Pons (tissue), 1 donor: Measurements from ENCODE around the gene NEMP2.
"Not testable (repeated sequence)": the region's sequence is repeated elsewhere in the genome, so short reads cannot be mapped to it uniquely, and the experiment has no call there.

Source experiments
- DNase-seq: peaks from one replicate; pipeline ENCODE4 v3.0.0-alpha.2; 2016; ENCODE audit warnings: low spot score

NEMP2 gene

DNA sequence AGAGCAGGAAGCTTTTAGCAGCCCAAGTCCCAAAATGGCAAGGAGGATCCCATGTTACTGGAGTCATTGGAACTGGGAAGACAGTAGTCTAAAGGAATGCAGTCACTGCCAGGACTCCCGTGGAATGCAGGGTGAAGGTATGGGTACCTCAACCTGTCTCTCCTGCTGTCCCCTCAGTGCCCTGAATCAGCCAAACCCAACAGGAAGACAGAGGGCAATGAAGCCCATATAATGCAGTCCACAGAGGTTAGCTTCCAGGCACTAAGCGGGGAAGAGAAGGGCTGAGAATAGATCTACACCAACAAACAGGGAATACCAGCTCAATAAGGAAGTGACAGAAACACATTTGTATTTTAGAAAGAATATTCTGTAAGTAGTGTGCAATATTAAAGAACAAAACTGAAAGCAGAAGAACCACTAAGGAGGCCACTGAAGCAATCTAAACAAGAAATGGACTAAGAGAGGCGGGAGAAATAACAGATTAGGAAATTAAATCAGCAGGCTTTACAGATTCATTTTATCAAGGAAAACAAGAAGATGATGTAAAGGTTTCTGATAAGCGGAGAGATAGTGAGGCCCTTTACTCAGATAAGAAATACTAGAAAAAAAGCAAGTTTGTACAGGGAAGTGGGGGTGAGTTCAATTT is 8.3 kb downstream of the NEMP2 start:
- no peak for DNase-seq

DNA sequence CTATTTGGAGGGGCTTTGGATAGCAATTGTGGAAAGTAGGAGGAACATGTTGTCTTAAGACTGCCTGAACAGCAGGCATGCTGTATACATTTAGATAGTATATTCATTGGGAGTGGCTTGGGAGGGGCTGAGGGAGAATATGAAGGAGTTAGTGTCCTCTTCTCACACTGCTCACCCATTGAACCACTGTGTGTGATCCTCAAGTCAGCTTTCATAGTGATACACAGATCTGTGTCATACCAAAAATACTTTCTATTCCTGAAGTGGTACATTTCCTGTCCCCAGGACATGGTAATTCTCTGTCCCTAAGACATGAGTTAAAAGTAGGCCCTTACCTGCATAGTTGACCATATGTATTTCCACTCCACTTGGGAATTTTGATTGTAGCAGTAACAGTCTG is 9.6 kb downstream of the NEMP2 start:
- no peak for DNase-seq

GRCh38 chr2:190519975-190520767 is 14.4 kb downstream of the NEMP2 start:
- no peak for DNase-seq

DNA sequence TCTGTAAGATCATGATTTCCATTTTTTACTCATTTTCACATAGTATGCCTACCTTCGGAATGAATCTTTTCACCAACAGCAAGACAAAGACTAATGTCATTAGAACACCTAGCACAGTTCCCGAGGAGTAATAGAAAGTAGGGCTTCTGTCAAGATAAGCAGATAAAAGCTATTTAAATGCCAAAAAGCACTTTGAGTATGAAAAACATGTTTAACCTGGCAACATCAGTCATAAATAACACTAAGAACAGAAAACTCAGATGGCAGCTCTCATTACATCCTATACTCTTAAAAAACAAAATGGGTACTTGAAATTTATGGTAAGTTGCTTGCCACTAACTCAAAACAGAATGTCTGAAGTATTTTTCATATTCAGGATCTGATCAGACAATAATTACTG is 17.1 kb downstream of the NEMP2 start:
- DNase-seq = no peak

DNA sequence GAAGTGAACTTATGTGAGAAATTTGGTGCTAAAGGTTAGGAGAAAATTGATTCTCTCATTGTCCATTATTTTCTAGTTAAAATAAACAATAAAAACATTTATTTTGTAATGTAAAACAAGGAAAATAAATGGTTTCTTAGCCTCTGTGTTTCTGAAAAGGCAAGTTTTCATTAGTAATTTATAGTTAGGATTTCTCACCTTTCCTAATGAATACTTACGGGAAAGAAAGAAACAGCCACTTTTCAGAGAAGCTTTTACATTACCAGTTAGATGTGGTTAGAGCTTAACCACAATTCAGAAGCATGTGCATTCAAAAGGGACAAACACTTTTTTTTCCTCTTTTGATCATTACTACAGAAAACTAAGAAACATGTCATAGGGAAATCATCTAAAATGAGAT is 18.8 kb downstream of the NEMP2 start:
- DNase-seq = no peak

- no peak for DNase-seq
These were observed 19.8 kb downstream of the NEMP2 start for GRCh38 chr2:190514676-190515075.

GRCh38 chr2:190513877-190514276 is 20.6 kb downstream of the NEMP2 start:
- no peak for DNase-seq

DNA sequence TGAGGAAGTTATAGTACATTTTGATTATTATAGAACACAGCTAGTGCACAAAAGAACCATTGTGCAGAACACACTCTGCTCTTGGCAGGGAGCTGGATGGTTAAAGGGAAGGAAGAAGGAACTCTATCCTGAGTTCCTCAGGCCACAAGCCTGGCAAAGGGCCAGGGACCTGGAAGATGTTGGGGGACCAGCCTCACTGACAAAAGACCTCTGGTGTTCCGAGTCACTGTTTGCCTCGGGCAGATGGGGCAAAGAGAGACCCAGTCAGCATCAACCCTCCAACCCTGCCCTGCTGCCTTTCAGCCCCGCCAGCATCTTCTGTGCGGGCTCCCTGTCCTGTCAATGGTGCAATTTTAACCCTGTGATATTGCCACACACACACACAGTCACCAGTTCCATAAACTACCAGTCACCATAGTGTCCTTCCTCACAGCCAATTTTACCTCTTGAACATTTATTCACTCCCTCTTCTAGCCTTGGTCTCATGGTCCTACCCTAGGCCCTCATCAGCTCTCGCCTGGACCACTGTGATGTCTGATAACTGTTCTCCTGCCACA is 21.9 kb downstream of the NEMP2 start:
- DNase-seq = no peak

- peak; percentile 69 for DNase-seq
These were observed 23.4 kb downstream of the NEMP2 start for GRCh38 chr2:190511104-190511503.

DNA sequence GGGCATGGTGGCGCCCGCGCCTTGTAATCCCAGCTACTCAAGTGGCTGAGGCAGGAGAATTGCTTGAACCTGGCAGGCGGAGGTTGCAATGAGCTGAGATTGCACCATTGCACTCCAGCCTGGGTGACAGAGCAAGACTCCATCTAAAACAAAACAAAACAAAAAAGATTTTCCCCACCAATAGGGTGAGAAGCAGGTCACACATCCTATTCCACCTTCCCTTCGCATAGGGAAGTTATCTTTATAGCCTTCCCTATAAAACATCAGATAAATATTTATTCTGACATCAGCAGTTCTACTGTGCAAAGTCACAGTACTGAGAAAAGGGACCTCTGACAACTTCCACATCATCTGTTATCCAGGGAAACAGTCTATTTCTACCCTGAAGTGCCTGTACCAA is 24.6 kb downstream of the NEMP2 start:
- not testable (repeated sequence) for DNase-seq

- DNase-seq = peak; percentile 55
These were observed 27.4 kb downstream of the NEMP2 start for GRCh38 chr2:190507135-190507534.

- no peak for DNase-seq
These were observed 27.9 kb downstream of the NEMP2 start for GRCh38 chr2:190506666-190507065.

DNA sequence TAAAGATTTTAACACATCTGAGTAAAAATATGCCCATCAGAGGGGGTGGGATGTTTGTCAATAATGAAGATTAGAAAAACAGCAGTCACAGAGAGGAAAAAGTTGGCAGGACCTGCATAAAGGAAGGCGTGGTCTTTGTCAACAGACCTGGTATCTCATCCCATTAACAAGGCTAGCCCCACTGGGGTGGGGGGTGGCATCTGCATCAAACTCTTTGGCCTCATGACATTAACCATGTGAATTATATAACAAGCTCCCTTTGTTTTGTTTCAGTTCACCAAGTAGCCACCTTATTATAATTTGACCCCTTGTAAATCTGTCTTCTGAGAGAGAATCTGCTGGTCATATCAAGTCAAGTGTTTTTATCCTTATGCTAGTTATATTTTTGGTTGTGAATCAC is 28.8 kb downstream of the NEMP2 start:
- peak; percentile 66 for DNase-seq

DNA sequence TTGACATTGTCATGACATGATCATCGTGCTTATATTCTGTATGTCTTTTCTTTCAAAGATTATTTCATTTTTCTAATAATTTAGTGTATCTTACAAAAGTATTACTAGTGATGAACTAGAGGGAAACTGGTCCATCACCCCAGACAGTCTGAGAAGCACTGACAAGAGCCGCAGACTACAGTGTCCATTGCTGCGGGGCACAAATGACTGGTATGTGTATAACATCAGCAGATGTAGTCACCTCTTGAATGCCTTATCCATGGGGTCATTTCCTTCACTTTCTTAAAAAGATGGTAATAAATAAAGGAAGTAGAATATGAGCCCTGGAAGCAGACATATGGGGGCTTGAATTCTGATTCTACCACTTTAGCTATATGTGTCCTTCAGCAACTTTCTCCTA is 29.6 kb downstream of the NEMP2 start:
- DNase-seq = no peak

DNA sequence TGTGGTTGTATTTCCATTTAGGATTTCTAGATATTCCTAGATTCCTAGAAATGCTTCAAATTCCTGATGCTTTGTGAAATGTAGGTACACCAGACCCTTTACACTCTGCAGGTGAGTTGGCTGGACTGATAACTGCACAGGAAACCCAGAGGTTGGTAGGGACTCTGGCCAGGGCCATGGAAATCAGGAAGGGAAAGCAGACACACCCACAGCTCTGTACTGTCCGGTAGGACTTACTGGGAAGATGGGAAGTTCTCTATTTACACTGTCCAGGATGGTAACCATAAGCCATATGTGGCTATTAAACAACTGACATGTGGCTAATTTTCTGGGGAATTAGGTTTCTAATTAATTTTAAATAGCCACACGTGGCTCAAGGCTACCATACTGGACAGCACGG is 31.4 kb downstream of the NEMP2 start:
- DNase-seq = no peak

DNA sequence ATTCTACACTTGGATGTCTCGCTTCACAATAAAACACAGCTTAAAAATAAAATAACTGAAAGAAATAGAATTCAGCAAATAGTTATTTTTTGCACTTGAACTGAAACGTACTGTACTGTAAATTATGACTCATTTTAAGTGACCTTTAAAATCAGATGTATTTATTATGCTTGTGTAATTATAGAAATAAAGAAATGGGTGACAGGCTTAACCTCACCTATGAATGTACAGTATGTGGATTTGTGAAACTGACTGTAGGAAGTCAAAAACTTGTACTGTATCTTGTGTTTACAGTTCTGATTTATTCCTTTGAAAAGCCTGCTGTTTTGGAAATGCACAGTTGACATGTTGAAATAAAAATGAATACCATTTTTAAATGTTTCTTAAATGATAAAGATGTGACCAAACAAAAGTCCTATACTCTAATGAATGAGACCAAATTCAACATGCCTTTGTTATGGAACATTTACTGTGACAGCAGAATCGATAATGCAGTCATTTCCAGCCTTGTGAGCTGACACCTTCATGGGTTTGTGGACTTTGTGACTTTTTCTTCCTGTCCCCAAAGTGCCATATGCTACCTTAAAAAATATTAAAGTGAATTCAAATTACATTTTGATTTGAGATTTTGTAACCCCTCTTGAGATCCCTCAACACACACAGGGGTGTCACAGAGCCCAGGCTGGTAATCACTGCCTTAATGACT is 32.7 kb downstream of the NEMP2 start:
- DNase-seq = no peak

DNA sequence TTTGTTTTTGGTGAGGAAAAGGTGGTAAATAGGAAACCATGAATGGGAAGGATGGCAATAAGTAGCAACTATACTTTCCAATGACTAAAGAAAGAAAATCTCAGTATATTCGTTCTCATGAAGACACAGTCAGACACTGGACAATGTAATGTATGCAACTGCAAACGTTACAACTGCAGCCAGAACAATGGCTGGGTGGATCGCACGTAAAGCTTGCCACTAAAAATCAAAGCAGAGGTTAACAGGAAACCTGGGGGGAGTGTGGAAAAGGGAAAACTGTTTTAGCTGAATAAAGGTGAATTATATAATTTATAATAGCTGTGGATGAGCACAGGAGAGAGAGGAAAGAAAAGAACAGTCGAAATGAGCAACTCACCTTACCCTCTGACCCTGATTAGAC is 33.3 kb downstream of the NEMP2 start:
- no peak for DNase-seq

DNA sequence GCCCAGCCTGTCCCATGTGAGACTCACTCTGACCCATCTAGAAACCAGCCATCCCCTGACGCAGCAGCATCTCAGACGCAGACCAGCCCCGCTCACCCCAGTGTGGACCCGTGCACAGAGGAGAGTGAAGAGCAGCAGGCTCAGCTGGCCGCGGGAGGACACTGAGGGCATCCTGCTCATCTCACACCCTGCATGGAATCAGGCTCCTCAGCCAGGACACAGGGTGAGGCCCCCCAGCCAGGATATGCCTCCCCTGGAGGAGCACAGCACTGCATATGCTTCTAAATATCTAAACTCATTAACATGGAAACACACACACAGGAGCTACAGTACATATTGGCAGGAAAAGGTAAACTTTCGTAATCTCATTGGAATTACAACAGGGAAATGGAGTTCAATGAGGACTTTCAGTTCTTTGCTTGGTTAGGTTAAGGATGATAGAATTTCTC is 34.4 kb downstream of the NEMP2 start:
- DNase-seq = no peak

- no peak for DNase-seq
These were observed 35.2 kb downstream of the NEMP2 start for GRCh38 chr2:190499273-190499672.

- no peak for DNase-seq
These were observed 37.1 kb downstream of the NEMP2 start for GRCh38 chr2:190497428-190497827.

DNA sequence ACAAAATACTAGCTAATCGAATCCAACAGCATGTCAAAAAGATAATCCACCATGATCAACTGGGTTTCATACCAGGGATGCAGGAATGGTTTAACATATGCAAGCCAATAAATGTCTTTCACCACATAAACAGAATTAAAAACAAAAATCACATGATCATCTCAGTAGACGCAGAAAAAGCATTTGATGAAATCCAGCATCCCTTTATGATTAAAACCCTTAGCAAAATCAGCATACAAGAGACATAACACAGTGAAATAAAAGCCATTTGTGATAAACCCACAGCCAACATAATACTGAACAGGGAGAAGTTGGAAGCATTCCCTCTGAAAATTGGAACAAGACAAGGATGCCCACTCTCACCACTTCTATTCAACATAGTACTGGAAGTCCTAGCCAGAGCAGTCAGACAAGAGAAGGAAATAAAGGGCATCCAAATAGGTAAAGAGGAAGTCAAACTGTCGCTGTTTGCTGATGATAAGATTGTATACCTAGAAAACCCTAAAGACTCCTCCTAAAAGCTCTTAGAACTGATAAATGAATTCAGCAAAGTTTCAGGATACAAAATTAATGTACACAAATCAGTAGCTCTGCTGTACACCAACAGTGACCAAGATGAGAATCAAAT is 39.8 kb downstream of the NEMP2 start:
- not testable (repeated sequence) for DNase-seq

DNA sequence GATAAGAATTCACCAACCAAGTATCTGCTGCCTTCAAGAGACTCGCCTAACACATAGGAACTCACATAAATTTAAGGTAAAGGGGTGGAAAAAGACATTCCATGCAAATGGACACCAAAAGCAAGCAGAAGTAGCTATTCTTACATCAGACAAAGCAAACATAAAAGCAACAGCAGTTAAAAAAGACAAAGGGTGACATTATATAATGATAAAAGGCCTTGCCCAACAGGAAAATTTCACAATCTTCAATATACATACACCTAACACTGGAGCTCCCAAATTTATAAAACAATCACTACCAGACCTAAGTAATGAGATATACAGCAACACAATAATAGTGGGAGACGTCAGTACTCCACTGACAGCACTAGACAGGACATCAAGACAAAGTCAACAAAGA is 41.4 kb downstream of the NEMP2 start:
- no peak for DNase-seq
